Hypothalamus (tissue), 51 donors: ENCODE measurements around the gene VCX.
"Not testable (repeated sequence)": the region's sequence is repeated elsewhere in the genome, so short reads cannot be mapped to it uniquely, and the experiment has no call there.

ENCODE experiments used
- DNase-seq, 51 donors: peaks; one replicate each; lab custom pipeline; 2025; lab: John Stamatoyannopoulos, UW

VCX gene

DNA sequence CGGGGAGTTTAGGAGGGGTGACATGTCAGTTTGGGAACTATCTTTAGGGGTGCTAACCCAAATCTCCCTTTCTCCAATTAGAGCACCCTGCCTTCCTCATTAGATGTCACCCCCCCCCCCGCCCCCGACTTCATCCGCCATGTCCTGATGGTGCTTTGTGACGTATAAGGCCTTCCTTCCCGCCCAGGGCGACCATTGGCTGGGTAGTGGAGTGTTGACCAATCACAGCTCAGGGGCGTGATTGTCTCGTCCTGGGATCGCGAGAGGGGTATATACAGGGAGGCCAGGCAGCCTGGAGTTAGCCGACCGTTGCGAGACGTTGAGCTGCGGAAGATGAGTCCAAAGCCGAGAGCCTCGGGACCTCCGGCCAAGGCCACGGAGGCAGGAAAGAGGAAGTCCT lies at the start of gene VCX:
Gene VCX (plus strand): TSS at position 301 of the 400 bp plus-strand sequence. CDS start 33 bp downstream, at position 334.
- not testable (repeated sequence) for DNase-seq

DNA sequence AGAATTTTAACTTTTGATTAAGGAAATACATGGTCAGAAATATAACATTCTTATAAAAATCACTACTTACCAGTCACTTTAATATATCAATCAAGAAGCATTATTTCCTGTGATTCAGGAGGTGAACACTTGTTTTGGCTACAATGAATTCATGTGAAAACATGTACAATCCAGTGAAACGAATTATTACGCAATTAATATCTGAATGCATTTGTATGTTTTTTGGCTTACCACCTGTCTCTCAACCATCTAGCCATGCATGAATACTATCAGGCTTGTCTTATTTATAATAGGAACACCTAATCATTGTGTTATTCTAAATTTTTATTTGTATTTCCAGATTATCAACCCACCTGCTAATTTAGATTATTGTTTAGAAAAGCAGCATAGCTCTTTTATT lies 44.6 kb upstream of the VCX start:
- DNase-seq, result no peak

DNA sequence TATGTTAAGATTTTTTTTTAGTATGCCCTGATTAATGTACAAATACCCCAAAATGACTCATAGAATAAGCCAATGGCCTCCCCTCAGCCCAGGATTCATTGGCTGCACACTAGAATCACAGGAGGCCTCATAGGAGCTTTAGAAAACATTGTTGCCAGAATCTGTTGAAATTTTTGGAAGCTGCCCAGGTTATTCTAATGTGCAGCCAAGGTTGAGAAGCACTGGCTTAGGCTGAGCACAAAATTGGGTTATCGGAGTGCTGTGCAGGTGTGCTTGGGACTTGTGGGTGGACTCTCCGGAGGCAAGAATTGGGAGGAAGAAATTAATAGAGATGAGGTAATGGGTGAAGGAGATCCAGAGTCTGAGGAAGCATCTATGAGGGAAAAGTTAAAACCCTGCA lies 41.3 kb upstream of the VCX start:
- no peak for DNase-seq

DNA sequence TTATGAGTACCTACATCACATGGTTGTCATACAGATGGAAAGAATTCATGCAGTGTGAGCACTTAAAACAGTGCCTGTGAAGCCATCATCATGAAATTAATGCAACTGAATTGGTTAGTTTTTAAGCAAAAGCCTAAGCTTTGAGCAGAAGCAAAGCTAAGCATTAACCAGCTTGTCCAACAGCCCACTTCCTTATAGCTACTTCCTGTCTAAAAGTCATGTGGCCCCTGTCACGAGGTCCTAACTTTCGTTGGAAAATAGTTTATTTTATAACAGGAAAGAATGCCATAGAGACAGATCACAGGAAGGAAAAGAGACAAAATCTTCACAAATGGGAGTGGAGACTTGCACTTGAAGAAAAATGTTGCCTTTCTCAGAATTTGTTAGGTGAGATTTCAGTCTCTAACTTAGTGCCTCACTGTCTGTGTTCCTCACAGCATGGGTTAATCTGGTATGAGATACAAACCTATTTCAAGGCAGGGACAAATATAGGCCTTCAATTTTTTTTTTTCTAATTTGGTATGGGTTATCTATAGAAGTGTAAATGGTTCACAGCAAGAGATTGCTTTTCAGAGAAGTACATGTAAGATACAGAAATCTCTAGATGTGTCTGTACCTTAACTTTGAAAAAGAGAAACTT lies 27.7 kb upstream of the VCX start:
- DNase-seq, result no peak

DNA sequence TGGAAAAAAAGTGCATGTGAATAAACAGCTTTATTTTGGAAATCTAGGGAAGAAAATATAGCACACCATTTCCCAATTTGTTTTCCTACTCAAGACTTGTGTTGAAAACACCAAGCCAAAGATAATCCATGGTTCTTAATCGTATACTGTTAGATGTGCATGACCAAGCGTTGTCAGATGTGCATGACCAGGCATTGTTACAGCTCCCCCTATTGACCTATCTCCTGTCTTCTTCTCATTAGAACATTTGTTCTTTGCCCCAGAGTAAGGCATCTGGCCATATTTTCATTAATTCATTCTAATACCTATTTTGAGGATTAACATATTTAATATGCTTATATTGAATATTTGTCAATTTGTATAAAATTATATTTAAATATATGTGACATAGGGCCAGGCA lies 14.4 kb upstream of the VCX start:
- no peak for DNase-seq

DNA sequence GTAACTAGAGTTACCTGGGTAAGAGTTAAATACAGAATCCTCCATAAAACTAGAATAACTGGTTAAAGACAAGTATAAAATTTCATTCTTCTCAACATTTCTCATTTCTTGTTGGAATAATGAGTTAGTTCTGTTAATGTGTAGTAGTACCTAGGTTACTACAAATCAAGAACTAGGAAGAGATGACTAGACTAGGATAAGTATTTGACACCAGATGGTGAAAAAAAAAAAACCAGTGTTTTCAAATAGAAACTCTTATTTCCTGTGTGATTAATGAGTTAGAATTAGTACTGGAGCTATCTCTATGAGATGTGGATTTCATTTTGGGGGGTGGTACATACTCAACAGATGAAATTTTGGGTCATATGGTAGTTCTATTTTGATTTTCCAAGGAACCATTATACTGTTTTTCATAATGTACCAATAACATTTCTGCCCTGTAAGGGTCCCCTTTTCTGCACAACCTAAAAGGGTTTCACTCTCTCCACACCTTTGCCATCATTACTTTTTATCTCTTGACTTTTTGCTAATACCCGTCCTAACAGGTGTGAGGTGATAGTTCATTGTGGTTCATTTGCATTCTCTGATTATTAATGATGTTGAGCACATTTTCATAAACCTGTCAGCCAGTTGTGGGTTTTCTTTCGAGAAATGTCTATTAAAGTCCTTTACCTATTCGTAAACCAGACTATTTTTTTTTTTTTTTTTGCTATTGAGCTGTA lies 1.7 kb upstream of the VCX start:
- no peak for DNase-seq

DNA sequence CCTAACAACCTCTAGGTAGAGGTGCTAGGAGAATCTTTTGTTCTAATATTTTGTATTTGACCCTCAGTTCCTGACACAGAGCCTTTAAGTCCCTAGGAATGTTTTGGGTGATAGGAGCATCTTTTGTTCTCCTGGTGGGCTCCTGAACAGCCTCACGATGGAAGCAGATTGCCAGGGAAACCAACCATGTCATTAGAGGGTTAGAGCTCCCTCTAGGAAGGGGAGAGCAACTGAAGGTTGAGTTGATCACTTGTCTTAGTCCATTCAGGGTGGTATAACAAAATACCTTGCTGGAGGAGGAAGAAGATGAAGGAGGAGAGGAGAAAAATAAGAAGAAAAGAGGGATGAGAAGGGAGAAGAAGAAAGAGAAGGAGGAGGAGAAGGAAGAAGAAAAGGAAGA lies 9.2 kb downstream of the VCX start:
- DNase-seq, result no peak

DNA sequence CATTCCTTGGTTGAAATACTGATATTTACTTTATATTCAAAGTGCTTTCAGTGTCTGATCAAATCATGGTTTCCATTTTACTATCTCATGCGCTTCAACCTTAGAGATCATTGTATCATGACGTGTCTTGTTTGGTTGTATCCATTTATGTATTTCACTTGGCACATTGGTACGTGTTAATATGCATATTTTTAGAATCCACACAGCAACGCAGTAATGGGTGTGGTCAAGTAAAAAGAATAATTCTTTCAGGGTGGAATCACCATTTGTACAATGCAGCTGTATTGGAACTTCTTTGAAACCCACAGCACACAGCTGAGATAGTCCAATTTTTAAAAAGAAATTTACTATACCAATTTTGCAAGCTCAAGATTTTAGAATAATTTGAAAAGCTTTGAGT lies 29.1 kb downstream of the VCX start:
- no peak for DNase-seq

DNA sequence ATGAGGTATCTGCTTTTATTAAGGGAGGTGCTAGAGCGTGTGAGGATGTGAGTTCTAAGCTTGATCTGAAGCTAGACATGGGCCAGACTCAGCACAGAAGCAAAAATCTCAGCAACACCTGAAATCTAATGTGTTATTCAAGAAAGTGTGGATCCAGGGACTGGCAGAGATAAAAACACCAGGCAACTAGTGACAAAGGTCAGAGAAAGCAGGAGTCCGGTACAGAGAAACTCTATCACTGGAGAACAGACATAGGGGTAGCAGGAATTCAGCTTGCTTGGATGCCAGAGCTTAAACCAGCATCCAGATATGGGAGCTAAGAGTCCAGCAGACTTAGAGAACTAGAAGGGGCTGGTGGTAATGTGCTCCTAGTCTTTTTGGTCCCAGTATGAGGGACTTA lies 34.0 kb downstream of the VCX start:
- DNase-seq, result no peak

DNA sequence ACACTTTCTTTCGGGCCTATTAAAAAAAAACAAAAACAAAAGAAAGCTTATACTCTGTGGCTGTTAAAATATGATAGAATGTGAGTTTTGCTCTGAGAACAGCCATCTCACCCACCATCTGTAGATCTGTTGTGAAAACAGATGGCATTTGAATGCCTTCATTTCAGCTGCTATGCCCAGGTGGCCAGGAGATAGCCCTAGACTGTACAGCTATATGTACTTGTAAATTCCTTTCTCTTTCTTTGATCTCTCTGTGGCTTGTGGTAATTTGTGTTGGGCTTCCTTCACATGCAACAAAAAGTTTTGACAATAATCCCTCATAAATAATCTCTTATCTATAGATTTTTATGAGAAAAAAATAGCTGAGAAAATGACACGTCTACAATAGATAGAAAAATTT lies 46.2 kb downstream of the VCX start:
- no peak for DNase-seq

DNA sequence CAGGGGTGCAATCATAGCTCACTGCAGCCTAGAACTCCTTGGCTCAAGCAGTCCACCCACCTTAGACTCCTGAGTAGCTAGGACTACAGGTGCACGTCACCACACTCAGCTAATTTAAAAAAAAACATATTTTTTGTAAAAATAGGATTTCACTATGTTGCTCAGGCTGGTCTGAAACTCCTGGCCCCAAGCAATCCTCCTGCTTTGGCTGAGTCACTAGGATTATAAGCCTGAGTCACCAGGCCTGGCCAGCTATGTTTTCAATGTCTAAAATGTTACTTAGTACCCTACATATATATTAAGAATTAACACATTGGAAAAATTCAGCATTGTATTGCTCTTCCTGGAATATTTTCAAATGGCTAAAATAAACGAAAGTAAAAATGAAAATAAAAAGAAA lies 46.7 kb downstream of the VCX start:
- DNase-seq, result no peak

DNA sequence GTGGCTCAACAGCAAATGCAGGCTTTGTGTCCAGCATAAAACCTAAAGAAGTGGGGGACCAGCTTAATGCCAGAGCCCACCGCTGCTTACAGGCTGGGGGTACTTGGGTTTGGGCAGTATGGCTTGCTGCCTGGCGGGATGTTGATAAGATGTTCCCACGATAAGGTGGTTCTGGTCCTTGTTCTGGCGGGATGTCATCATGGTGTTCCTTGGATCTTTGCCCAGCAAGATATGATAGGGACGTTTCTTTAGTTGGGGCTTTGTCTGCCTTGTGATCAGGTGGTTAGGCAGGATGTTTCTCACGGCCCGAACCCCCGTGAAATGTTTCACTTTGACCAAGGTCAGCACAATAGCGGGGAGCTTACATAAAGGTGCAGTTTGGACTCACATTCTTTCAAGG lies 49.0 kb downstream of the VCX start:
- DNase-seq, result no peak
